Measurements from ENCODE around the gene PLEKHA7.

DNA sequence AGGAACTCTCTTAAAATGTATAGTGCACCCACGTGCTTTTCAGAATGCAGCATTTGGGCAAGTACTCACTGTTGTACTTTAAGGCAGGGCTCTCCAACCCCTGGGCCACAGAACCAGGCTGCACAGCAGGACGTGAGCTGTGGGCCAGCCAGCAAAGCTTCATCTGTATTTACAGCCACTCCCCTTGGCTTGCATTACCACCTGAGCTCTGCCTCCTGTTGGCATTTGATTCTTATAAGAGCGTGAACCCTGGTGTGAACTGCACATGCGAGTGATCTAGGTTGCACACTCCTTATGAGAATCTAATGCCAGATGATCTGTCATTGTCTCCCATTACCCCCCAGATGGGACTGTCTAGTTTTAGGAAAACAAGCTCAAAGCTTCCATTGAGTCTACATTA is 272.7 kb downstream of the PLEKHA7 start:
- no peak for TF ChIP-seq EZH2 (IDR thresholded peaks at IDR 0.05; ENCODE audit: low read length)
- TF ChIP-seq CTCF (optimal IDR thresholded peaks at IDR 0.05 in 1 of 3, IDR thresholded peaks at IDR 0.05 in 1 of 3, conservative IDR thresholded peaks at IDR 0.05 in 1 of 3; ENCODE audit: extremely low read depth in 1 of 3, insufficient read depth in 2 of 3, low read length in 3 of 3) = no peak

All from keratinocyte (primary cell).